ENCODE data around the gene FAM156A.

GRCh38 chrX:53004038-53004437 lies 45.7 kb upstream of the FAM156A start:
- no peak for TF ChIP-seq CTCF (IDR thresholded peaks at IDR 0.05)
- TF ChIP-seq POLR2A (IDR thresholded peaks at IDR 0.05) = no peak

Measured in ovary (tissue), 3 donors.